PC-3 (cell line): ENCODE data around the gene CLIP1.

Source experiments
- CTCF ChIP-seq: fragments of 300-600 bp; sonication (generic); conservative IDR thresholded peaks from 2 replicates; pipeline ENCODE4 v1.5.1; 2017; ENCODE audit warnings: antibody characterized with exemption, low read depth, mild to moderate bottlenecking, low read length
- EZH2 ChIP-seq: fragments of 300-600 bp; sonication (generic); IDR thresholded peaks from one replicate; pipeline ENCODE4 v1.6.1; 2017; ENCODE audit warnings: antibody characterized with exemption, mild to moderate bottlenecking, low read length; ENCODE audit not compliant: unreplicated experiment

- TF ChIP-seq CTCF: no peak
- TF ChIP-seq EZH2: no peak
Measured at GRCh38 chr12:122403831-122404230, 18.6 kb downstream of the CLIP1 start.
